NCI-H2081 treated with DMSO at 0.1 percent for 48 hours (cell line): ENCODE measurements around the gene IFRD2.

ENCODE experiments used
- DNase-seq: peaks from one replicate; lab custom pipeline; 2025; lab: John Stamatoyannopoulos, UW

The IFRD2 gene

DNA sequence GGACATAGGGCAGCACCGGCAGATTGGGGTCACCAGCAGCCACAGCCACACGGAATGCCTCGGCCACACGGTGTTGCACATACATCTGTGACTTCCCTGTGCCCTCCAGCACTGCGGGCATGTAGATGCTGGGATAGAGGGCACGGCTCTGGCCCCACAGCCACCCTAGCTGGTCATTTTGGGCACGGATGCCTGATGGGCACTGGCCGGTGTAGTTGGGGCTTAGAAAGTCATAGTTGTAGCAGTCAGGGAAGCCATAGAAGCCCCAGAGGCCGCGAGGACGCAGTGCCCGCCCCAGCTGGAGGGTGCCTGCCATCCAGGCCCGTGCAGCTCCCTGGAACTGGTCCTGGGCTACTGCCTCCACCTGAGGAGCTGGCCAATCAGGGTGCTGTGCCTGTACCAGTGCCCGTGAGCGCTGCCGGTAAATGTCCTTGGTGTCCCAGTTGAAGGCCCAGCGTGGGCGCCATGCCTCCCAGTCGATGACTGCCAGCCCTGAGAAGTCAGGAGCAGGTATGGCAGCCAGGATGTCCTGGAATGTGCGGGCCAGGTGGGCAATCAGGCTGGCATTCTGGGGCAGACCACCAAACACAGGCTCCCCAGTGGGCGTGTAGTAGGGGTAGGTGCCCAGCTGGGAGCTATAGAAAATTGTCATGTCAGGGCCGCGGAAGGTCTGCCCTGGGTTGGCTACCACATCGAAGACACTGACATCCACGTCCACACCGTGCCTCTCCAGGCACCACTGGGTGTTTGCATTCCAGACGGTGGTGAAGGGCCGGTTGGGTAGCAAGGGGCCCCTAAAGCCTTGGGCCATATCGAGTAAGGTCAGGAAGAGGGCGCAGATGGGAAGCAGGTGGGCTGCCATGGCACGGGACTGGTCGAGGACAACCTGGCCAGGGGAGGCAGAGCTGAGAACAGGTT lies 10.1 kb upstream of the IFRD2 start:
- no peak for DNase-seq

GRCh38 chr3:50300681-50301254 lies 8.5 kb upstream of the IFRD2 start:
- no peak for DNase-seq

DNA sequence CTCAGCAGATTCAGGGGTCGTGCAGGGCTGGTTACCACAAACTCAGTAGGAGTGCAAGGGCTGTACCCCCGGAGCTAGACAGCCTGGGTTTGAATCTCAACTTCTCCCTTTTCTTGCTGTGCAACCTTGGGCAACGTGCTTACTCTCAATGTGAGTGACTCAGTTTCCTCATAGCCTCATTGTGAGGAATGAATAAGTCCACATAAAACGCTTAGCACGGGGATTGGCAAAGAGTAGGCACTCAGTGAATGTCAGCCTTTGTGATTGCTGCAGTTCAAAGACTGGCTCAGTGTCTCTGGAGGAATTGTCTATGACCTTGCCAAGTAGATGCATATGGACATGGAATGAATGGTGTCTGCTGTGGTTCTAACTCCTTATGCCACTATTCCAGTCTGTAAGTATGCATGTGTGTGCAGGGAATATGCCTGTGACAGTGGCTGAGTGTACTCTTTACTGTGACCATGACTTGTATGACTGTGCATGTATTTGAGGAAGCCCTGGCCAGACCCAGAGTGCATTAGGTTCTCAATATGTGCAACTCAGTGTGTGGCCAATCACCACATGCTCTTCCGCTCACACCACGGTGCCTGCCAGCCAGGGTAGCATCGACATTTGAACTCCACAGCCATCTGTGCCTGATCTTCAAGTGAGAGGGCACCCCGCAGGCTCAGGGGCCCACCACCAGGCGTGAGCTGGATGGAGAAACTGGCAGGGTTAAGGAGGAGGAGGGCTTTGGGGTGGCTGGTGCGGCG lies 7.9 kb upstream of the IFRD2 start:
- DNase-seq, result no peak

DNA sequence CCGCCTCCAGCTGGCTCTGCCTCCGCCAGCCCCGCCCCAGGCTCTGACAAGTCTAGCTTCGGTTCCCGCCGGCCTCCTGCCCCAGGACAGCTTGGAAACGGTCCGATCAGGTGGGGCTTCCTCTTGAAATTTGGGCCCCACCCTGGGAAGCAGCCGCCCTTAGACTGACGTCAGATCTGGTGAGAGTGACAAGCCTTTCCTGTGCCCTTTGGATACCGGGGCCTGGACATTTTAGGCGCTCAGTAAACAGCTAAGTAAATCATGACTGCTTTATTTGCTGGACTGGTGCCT lies 7.4 kb upstream of the IFRD2 start:
- DNase-seq, result no peak

DNA sequence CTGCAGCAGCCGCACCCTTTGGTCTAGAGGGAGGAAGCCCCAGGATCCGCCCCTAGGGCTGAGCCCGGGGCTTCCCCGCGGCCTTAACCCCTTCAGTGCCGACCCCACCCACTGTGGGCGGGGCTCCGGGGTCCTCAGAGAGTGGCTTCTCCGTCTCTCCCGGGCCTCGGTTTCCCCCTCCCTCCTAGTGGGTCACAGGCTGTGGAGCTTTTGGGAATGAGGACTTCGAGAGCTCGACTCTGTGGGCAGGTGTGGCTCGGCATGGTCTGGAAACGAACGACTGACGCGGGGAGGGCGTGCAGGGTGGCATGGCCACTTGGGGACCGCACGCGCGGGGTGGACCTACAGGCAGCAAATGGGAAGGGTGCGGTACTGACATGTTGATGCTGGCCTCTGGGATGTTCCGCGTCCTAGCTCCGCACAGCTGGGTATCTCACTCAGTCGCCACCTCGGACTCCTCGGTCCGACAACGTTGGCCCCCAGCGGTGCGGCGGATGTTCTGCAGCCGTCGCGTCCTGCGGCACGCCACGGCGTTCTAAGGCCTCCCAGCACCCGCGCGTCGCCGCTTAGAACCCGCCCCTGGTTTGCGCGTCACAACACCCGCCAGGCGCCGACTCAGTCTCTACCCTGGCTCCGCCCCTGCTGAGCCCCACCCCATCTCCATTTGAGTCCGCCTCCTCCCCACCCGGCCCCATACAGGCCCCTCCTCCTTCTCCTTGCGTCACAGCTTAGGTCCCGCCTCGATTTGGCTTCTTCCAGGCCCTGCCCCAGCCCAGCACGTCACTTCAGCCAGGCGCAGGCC lies 6.8 kb upstream of the IFRD2 start, which contains the start of the genes HYAL3 and NAA80:
Gene HYAL3, minus strand, starts transcription at position 570 of the 802 bp plus-strand sequence. CDS start 3,803 bp downstream, outside the sequence.
Gene NAA80, minus strand, starts transcription at position 570 of the 802 bp plus-strand sequence. CDS start 1,942 bp downstream, outside the sequence.
- peak; percentile 73 for DNase-seq

GRCh38 chr3:50297896-50298725 lies 5.9 kb upstream of the IFRD2 start:
- DNase-seq, result no peak

GRCh38 chr3:50297384-50297775 lies 5.2 kb upstream of the IFRD2 start:
- no peak for DNase-seq

DNA sequence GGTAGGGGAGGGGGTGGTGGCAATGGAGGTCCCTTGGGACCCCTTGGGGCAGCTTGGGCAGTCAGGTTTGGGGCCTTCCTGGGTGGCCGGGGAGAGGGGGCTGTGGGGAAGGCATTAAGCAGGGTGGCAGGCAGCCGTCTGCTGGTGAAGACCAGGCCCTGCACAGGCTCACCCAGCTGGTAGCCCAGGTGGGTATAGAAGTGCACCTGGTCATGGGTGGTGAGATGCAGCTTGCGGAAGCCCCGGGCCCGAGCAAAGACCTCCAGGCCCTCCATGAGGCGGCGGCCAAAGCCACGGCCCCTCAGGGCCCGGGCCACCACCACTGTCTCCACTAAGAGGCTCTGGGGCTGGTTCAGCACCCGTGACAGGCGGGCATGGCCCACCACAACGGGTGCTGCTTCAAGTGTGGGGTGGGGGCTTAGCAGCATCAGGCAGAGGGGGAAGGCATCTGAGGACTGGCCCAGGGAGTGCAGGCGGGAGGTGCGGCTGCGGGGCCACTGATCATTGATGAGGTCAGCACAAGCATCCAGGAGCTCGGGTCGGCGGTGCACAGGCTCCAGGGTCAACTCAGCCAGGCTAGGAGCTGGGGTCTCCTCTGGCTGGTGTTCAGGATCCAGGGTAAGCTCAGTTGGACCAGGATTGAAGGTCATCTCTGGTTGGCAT lies 4.6 kb upstream of the IFRD2 start:
- DNase-seq, result no peak

DNA sequence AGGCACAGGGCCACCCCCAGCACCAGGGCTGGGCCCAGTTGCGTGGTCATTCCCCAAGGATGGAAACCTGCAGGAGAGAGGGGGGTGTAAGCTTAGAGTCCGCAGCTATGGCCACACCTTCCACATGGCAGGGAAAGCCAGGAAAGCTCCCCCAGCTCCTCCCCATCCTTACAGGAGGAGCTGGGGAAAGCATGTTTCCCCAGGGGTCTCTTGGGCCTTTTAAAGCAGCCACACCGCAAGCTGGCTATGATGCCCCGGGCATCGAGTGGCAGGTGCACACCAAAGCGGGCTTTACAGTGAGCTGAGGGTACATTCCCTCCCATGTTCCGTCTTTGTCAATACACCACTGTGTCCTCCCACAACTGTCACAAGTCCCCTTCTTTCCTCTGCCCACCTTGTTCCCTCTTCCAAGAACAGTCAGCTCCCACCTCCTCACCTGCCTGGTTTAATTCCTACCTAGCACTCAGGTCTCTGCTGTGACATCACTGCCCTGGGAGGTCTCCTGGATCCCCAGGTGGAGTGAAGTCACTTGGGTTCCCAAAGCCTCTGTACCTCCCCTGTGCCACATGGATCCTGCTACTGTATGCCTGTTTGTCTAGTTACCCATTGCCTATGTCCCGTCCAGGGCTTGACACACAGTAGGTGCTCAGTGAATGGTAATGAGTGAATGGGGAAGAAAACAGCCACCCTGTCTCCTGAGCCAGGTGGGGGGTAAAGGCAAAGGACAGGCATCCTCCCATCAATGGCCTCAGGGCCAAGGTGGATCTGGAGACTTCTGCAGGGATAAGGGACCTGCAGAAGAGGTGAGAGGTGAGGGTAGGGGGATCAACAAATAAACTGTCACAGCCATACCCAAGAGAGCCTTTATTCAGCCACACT lies 3.6 kb upstream of the IFRD2 start:
- no peak for DNase-seq

DNA sequence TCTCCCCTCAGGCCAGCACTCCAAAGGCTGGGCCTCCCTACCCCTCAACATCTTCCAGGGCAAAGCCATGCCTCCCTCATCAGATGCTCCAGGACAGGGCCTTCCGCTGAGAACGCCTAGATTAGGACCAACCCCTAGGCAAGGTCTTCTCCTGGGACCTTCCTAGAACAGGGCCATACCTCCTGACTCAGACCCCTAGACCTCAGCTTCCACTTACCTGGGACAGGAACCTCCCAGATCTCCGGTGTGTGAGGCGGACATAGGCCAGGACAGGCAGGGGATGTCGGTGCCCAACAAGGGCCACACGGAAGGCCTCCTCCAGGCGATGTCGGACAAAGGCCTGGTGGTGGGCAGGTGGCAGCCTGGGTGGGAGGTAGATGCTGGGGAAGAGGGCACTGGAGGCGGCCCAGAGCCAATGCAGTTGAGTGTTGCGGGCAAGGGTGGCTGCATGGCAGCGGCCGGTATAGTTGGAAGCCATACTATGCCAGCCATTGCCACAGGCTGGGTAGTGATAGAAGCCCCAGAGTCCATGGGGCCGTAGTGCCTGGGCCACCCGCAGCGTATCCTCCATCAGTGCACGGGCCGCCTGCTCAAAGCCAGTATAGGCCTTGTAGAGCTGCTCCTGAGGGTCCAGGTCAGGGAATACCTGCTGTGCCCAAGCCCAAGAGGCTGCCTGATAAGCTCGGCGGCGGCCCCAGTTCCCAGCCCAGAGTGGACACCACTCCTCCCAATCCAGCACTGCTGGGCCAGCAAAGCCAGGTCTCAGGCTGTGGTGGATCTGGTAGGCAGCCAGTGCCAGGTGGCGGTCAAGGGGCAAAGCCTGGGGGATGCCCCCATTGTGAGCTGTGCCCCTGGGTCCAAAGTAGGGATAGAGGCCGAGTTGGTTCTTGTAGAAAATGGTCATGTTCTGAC lies 2.5 kb upstream of the IFRD2 start:
- no peak for DNase-seq

- DNase-seq, result no peak
Observed at GRCh38 chr3:50294089-50294488, 1.9 kb upstream of the IFRD2 start.

- no peak for DNase-seq
Observed at GRCh38 chr3:50293079-50293801, 1.0 kb upstream of the IFRD2 start.

- no peak for DNase-seq
Observed at GRCh38 chr3:50290161-50290641, 2.0 kb downstream of the IFRD2 start.

DNA sequence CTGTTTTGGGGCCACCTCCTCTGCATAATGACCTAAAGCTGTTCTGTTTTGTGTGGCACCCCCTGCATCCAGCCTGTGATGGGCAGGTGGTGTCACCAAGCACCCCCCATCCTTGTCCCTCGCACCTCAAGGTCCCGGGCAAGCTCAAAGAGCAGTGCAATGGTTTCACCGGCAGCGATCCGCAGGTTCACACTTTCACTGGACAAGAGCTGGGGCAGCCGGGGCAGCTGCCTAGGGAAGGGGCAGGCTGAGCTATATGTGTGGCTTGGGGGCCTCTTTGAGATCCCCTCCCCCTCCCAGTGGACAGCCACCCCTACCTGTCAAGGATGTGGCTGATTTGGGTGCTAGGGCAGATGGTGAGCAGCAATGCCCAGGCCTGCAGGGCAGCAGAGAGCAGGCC lies 3.1 kb downstream of the IFRD2 start:
- no peak for DNase-seq

DNA sequence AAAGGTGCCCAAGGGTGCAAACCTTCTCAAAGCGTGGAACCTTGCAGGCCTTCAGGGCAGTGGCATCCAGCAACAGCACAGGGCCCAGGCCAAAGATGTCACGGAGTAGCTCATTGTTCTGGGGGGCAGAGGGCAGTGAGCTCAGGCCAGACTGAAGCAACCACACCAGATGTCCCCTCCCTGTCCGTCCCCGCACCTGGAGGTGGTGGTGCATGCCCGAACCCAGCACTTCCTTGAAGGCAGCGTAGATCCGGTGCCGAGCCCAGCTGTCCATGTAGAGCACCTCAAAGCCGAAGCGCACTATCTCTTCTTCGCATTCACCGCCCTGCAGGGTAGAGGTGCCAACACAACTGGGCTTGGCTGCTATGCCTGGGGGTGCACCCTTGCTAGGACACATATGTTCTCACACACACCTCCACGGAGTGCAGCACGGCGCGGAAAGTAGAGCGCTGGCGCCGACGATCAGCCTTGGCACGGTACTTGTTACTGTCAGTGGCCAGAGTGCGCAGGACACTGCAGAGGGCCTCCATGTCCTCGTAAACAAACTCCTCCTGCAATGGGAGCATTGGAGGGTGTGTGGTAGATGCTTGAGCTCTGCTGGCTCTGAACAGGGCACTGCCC lies 3.7 kb downstream of the IFRD2 start:
- no peak for DNase-seq

GRCh38 chr3:50287262-50287661 lies 5.0 kb downstream of the IFRD2 start:
- DNase-seq, result no peak
